GM21381 (cell line): ENCODE data around the gene B4GALT6.
A peak's percentile ranks its signal among the peaks of the same experiment; 100 is the strongest.

Experiments used
- ATAC-seq: cut with Tn5 transposase; IDR thresholded peaks from one replicate; pipeline ENCODE4 v1.9.1; 2021; ENCODE audit warnings: mild to moderate bottlenecking, moderate library complexity; ENCODE audit not compliant: unreplicated experiment

B4GALT6 gene

DNA sequence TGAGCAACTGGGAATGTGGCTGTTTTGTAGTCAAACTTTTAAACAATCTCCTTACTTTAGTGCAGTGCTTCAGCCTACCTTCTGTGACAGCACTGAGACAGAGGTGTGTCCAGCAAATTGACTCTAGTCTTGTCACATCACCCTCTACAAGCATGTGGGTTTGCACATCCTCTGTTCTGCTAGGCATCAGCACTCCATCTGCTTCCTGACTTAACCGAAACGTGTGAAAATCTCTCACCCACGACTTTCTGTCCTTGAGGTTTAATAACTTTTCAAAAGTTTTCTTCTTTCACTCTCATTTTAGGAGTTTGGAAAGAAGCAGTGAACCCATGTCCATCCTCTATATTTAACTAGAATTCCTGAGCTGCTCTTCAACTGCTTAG, 50.1 kb downstream of the B4GALT6 start:
- ATAC-seq = peak; percentile 94

GRCh38 chr18:31633392-31634330, 50.7 kb downstream of the B4GALT6 start:
- ATAC-seq = peak; percentile 33

DNA sequence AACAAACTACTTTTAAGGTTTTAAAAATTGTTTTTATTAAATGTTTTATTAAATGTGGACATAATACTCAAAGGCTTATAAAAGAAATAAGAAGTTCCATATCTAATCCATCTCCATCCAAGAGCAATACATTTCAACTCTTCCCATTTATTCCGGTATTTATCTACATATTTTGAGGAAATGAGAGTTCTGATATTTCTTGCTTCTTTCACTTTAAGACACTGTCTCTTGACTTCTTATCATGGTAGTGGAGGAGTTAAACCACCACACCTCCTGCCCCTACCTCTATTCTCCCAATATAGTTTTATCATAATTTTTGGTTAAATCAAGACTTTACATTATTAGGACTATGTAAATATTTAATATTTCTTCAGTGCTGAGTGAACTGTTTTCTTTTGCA, 52.0 kb downstream of the B4GALT6 start:
- no peak for ATAC-seq

DNA sequence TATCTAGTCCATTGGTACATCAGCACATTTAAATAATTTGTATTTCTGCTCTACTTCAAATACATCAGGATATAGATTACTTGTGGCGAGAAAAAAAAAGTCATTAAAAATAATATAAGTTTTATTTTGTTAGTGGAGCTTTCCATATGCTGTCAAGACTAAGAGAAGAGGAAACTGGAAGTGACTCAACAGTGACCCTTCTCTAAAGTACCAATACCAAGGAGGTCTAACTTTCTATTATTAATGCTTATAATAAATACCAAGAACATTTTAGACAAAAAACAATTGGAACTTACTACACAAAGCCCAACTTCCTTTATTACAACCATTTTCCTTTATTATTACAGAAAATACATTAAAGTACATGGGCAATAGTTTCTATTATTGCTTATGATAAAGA, 52.9 kb downstream of the B4GALT6 start:
- no peak for ATAC-seq

DNA sequence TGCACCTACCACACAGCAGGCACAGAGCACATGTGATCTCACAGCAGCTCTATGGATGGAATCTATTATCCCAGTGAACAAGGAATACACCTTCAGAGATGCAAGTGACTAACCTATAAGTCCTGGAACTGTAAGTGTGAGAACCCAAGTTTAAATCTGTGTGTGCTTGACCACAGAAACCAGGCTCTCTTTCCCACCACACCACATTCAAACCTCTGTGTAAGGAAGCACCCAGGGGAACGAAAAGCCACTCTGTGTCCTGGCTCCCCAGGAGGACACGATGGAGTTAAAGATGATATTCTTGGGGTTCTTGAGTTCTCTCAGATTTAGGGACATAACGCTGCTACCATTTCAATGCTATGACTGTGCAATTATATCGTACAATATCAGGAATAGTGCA, 53.8 kb downstream of the B4GALT6 start:
- no peak for ATAC-seq

GRCh38 chr18:31626409-31626808, 58.0 kb downstream of the B4GALT6 start:
- ATAC-seq = no peak

DNA sequence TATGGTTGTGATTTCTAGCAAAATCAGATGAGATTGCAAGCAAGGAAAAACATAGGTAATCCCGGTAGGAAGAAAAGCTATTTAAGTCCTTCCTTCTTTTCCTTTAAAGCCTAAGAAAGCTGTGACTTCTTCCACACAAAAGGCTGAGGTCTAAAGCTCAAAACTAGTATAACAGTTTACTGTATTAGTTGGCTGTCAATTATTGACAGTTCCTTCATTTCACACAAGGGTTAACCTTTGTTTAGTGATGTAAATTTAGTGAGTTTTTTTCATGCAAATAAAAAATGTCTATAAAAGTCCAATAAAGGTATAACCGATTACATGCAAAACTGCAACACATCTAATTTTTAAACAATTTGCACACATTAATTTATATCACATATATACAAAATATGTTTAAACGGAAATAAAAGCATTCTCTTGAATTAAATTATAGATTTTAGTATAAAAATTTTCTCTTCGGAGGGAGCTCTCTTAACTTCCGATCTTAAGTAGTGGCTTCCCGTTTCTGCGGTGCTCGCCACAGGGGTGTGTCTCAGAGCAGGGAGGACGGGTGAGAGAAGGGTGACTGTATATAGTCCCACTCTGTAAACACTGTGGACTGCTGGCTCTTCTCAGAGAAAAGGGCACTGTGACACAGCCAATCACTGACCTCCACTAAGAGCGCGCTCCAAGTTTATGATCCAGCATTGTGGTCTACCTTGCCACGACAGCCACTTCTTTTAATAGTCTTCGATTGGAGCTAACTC, 59.3 kb downstream of the B4GALT6 start:
- ATAC-seq = no peak

DNA sequence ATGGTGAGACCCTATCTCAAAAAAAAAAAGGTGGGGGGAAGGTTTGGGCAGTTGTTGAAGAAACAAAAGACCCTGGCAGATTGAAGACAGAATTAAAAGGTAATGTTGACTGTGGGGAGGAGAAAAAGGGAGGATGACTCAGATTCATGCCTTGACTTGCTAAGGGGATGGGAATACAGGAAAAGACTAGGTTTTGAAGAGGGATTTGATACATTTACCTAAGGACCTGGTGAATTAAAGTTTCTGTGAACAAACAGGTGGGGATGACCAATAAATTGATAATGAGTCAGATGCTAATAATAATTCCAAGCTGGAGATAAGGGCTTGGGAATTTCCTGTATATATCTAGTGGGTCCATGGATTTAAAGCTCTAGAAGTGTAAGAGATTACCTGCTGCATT, 65.1 kb downstream of the B4GALT6 start:
- no peak for ATAC-seq

DNA sequence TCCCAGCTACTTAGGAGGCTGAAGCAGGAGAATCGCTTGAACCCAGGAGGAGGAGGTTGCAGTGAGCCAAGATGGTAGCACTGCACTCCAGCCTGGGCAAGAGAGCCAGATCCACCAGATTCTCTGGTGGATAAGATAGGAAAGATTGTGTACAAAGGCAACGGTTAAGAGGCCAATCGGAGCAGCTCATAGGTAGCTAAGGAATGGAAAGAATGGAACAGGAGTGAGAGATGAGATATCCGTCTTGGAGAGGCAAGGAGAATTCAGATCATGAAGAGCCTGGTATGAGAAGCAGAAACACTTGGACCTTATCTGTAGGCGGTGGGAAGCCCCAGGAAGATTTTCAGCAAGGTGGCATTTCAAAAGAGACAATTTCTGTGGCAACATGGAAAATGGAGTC, 65.6 kb downstream of the B4GALT6 start:
- no peak for ATAC-seq

- no peak for ATAC-seq
Measured at GRCh38 chr18:31617031-31617717, 67.2 kb downstream of the B4GALT6 start.

DNA sequence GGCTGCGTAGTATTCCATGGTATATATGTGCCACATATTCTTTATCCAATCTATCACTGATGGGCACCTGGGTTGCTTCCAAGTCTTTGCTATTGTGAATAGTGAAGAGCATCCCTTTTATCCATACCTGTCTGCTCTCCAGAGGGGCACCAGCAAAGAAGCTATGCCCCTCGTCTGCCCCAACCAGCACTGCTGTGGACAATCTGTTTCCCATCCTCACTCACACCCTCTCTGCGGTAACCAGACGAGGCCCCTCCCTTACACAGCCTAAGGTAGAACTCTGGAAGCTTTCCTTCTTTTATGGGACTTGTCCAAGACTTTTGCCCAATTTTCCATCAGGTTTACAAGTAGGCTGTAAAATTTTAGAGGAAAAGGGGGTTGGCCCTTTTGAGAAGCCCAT, 67.8 kb downstream of the B4GALT6 start:
- no peak for ATAC-seq

- no peak for ATAC-seq
Measured at GRCh38 chr18:31614044-31614443, 70.3 kb downstream of the B4GALT6 start.

DNA sequence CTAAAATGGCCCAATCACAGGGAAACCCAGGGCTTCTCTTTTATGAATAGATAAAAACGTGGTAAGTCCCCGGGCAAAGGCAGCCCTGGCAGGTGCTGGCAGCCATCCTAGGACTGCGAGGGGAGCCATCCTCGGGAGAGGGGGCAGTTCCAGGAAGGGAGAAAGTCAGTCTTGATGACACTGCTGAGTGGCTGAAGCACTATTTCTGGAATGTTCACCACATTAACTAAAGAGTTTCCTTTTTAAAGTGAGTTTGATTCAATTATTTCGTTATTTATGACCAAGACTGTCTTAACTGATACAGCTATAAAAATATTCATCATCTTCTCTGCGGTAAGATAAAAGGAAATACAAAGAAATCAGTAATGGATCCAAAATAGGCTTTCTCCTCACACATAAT, 72.3 kb downstream of the B4GALT6 start:
- no peak for ATAC-seq

- ATAC-seq = no peak
Measured at GRCh38 chr18:31611511-31611910, 72.9 kb downstream of the B4GALT6 start.

DNA sequence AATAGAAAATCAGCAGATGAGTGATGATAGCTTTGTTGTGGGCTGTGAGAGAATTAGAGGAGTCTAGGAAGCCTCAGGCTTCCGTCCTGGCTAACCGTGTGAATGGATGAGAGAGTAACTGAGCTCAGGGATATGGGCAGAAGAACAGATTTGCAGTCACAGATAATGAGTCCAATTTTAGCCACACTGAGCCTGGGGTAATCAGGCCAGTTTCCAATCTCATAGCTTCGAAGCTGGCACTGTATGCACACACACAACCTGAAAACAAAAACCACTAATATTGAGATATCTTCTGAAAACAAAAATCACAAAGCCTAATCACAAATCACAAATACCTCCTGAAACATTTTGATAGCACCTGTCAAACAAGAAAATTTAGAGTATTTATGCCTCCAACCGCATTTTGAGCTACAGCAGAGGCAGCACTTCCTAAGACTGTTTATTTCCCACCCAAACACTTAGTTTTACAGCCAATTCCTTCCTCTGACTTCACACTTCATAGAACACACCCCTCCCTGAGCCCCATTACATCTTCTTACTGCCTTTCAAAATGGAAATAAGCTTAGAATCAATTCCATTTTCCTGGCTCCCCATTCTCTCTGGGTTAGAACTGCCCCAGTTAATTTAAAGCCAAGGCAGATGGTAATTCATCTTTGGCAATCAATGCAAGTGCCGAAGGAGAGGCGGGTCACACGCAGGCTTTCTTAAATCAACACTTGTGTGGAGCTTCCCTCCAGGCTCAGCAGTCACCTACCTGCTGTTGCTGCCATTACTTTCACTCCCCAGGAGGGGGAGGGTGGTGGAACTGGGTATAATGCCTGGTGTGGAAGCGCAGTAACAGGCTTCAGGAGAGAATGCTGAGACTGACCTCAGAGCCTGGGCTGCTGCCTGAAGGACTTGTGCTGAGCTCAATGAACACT, 73.8 kb downstream of the B4GALT6 start:
- ATAC-seq = no peak

DNA sequence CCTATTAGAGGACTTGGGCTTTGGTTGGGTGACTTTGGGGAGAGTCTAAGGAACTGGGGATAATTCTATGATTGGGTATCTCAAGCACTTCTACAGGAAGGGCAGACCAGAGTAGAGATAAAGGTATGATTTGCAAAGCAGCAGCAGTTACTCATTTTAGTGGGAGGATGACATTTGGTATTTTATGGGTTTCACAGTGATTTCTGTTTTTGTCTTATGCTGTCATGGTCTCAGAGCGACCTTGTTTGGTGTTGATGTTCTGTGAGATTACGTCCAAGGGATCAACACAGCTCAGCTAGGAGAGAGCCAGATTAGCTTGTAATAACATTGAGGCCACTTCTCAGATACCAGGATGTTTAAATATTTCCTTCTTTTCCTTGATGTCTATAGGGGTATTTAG, 74.5 kb downstream of the B4GALT6 start:
- no peak for ATAC-seq

DNA sequence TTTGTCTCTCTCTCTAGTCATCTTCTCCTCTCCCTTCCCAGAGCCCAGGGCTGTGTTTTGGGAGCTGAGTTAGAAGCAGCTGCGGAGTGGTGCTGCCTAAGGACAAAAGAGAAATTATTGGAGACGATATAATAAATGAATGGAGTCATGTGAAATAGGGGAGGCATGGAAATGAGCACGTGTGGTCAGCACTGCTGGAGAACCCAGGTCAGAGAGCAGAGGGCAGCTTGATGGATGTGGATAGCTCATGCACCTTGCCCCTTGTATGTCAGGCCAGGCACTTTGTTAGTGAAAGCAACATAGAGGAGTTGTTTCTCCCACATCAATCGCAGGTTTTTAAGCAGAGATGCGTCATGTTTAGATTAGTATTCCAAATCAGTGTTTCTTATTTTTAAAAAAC, 77.0 kb downstream of the B4GALT6 start:
- ATAC-seq = no peak

- ATAC-seq = no peak
Measured at GRCh38 chr18:31606265-31606664, 78.1 kb downstream of the B4GALT6 start.

- ATAC-seq = no peak
Measured at GRCh38 chr18:31603315-31603714, 81.1 kb downstream of the B4GALT6 start.

DNA sequence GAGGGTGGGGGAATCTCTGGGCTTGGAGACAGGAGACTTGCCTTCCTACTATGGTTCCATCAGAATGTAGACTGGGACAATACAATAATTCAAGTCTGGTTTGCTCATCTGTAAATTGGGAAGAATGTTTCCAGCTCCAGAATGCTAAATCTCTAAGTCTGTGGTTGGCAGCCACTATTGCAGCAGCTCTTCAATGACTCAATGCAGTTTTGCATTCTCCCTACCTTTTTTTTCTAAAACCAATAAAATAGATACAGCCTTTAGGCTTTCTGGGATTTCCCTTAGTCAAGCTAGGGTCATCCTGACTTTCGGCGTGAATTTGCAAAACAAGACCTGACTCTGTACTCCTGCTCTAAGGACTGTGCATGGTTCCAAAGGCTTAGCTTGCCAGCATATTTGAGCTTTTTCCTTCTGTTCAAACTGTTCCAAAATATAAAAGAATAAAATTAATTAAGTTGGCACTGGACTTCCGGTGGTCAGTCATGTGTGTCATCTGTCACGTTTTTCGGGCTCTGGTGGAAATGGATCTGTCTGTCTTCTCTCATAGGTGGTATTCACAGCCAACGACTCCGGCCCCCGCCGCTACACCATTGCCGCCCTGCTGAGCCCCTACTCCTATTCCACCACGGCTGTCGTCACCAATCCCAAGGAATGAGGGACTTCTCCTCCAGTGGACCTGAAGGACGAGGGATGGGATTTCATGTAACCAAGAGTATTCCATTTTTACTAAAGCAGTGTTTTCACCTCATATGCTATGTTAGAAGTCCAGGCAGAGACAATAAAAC, 86.2 kb downstream of the B4GALT6 start:
- no peak for ATAC-seq
